Endothelial cell of umbilical vein (primary cell): ENCODE data around the gene OVOL1.

Source experiments
- GATA2 ChIP-seq: IDR thresholded peaks from 2 replicates; pipeline ENCODE4 v1.7.0; 2011; ENCODE audit warnings: low read depth, mild to moderate bottlenecking, moderate library complexity, mixed read lengths, low read length; ENCODE audit not compliant: insufficient read length, insufficient read depth
- POLR2A ChIP-seq: IDR thresholded peaks from 2 replicates; pipeline ENCODE4 v1.6.1; 2012; ENCODE audit warnings: low read depth, mild to moderate bottlenecking, control low read depth, low read length
- POLR2AphosphoS5 ChIP-seq: IDR thresholded peaks from 2 replicates; pipeline ENCODE4 v1.6.1; 2012; ENCODE audit warnings: low read depth, mild to moderate bottlenecking, control low read depth, low read length, moderate library complexity; ENCODE audit not compliant: insufficient read depth
- TF ChIP-seq, protein P1 (sequence below), 2 donors: IDR thresholded peaks; 1 replicate in 1 of 2; 2 replicates in 1 of 2; pipeline ENCODE4 v1.5.1; 2011; ENCODE audit warnings: low read length in 2 of 2, mild to moderate bottlenecking in 2 of 2, moderate library complexity in 2 of 2, control low read depth in 1 of 2, inconsistent platforms in 1 of 2, low read depth in 1 of 2; ENCODE audit not compliant: insufficient read depth in 1 of 2; ENCODE audit errors: extremely low read depth in 1 of 2

GRCh38 chr11:65785319-65786007 lies 1.4 kb upstream of the OVOL1 start:
- TF ChIP-seq, protein P1, sequence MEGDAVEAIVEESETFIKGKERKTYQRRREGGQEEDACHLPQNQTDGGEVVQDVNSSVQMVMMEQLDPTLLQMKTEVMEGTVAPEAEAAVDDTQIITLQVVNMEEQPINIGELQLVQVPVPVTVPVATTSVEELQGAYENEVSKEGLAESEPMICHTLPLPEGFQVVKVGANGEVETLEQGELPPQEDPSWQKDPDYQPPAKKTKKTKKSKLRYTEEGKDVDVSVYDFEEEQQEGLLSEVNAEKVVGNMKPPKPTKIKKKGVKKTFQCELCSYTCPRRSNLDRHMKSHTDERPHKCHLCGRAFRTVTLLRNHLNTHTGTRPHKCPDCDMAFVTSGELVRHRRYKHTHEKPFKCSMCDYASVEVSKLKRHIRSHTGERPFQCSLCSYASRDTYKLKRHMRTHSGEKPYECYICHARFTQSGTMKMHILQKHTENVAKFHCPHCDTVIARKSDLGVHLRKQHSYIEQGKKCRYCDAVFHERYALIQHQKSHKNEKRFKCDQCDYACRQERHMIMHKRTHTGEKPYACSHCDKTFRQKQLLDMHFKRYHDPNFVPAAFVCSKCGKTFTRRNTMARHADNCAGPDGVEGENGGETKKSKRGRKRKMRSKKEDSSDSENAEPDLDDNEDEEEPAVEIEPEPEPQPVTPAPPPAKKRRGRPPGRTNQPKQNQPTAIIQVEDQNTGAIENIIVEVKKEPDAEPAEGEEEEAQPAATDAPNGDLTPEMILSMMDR (IDR thresholded peaks at IDR 0.05; ENCODE audit: extremely low read depth in 1 of 2, insufficient read depth in 1 of 2, low read depth in 1 of 2, low read length in 2 of 2), result no peak
- TF ChIP-seq POLR2A, result no peak
- no peak for TF ChIP-seq GATA2
- no peak for TF ChIP-seq POLR2AphosphoS5
